Measurements from ENCODE around the gene JPH4. TPM values are rescaled to one million over a fixed set of nuclear protein-coding genes. Genes with fewer than 3 reads are reported as not detected.
A peak's percentile ranks its signal among the peaks of the same experiment; 100 is the strongest.

Gene JPH4
- total RNA-seq, 1 donor from 2014 or later, result 7.4 TPM

DNA sequence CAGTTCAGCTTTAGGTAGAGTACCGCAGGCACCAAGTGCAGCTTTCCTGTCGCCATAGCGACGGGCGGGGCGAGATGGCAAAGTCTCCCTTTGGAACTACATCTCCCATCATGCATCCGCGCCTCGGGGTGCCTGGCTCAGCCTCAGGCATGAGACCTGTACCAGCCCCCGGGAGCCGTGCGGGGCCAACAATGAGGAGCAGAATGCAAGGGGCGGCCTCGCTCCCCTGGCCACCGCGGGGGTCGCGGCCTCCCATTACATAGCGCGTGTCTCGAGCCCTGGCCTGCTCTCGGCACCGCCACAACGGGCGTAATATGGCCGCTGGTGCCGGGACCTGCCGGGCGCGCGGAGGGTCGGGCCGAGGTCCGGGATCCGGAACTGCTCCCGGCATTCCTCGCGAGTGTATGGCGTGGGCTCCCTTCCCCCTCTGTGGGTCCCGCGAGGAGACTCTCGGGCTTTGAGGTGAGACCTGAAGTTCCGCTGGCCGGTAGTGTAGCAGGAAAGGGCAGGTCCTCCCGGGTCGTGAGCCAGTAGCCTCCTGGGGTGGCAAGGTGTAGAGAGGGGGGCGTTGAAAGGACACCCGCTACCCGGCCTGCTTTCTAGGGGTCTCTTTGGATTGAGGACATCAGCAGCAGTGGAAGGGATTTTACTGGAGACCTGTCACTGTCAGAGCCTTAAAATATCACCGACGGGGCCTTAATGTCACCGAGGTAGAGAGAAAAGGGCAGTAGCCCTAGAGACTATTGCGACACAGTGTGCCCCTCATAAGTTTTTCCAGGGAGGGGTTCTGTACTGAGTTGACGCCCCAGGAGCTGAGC lies 22.5 kb downstream of the JPH4 start, which contains the start of gene THTPA:
TSS of gene THTPA (plus strand) at position 390 of the 818 bp plus-strand sequence. CDS start 487 bp downstream, outside the sequence.
- DNase-seq (ENCODE audit: low spot score in 2 of 2, unreplicated experiment in 2 of 2), result peak; percentile 80 to 88
- Mint-ChIP-seq H3K4me3 (peak within 1 kb of the TSS; percentile 92), H3K27ac (peak within 1 kb of the TSS; percentile 94), H3K4me1 (peaks cover 20% of the 10 kb centered on the region), H3K27me3 (ENCODE audit: low read depth) (no peaks in the 10 kb centered on the region), H3K36me3 (peaks cover 7% of the 10 kb centered on the region), H3K9me3 (no peaks in the 10 kb centered on the region)
- TF ChIP-seq, protein P1, sequence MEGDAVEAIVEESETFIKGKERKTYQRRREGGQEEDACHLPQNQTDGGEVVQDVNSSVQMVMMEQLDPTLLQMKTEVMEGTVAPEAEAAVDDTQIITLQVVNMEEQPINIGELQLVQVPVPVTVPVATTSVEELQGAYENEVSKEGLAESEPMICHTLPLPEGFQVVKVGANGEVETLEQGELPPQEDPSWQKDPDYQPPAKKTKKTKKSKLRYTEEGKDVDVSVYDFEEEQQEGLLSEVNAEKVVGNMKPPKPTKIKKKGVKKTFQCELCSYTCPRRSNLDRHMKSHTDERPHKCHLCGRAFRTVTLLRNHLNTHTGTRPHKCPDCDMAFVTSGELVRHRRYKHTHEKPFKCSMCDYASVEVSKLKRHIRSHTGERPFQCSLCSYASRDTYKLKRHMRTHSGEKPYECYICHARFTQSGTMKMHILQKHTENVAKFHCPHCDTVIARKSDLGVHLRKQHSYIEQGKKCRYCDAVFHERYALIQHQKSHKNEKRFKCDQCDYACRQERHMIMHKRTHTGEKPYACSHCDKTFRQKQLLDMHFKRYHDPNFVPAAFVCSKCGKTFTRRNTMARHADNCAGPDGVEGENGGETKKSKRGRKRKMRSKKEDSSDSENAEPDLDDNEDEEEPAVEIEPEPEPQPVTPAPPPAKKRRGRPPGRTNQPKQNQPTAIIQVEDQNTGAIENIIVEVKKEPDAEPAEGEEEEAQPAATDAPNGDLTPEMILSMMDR (IDR thresholded peaks at IDR 0.05; ENCODE audit: unreplicated experiment), result no peak

DNA sequence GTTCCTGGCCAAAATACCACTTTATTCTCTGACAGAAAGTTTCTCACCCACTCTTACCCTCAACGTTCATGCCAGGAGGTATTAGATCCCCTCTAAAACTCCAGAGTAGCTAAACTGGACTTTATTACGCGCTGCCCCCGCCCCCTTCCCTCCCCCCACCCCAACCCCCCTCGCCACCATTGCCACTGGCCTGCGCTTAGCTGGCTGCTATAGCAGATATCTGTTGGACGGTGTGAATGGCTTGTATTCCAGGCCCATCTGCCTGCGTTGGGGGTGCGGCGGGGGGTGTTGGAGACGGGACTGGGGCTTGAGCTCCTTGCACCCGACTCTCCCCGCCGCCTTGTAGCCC lies 23.1 kb downstream of the JPH4 start:
- peaks cover 4% of the 10 kb centered on the region for H3K36me3 Mint-ChIP-seq

DNA sequence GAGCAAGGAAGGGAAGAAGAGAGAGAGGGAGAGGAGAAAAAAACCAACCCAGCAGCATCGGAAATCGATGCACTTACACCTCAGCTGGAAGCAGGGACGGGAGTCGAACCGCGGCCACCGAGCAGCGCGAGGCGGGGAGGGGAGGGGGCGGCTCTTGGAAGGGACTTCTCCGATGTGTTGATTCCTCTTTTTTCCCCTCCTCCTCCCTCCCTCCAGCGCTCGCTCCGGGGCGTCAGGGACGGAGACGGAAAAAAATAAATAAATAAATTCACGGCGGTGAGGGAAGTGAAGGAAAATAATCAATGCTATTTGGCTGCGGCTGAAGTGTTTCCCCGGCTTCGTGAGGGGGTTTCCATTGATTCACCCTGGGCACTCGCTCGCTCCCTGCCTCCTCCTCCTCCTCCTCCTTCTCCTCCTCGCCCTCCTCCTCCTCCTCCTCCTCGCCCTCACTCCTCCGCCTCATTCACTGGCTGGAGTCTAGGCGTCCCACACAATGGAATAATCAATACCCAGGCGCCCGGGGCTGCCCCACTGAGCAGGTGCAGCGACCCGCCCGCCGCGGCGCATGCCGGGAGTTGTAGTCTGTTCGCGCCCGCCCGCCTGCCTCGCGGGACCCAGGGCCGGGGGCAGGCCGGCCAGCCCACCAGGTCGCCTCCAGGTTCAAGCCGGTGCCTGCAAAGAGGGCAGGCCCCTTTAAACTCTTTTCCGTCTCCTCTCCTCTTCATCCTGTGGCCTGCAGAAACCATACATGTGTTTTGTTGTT lies 27.1 kb downstream of the JPH4 start, which contains the start of gene ZFHX2:
TSS of gene ZFHX2 (minus strand) at position 500 of the 763 bp plus-strand sequence. CDS start 16,440 bp downstream, outside the sequence.
- Mint-ChIP-seq H3K4me3 (no peak within 1 kb of the TSS), H3K27ac (peak within 1 kb of the TSS; percentile 80), H3K4me1 (peaks cover 9% of the 10 kb centered on the region), H3K36me3 (no peaks in the 10 kb centered on the region), H3K9me3 (no peaks in the 10 kb centered on the region), H3K27me3 (ENCODE audit: low read depth) (no peaks in the 10 kb centered on the region)
- TF ChIP-seq, protein P1 (IDR thresholded peaks at IDR 0.05; ENCODE audit: unreplicated experiment), result no peak
- peak; percentile 59 to 80 for DNase-seq (ENCODE audit: low spot score in 2 of 2, unreplicated experiment in 2 of 2)

More for the DNA sequence above, 23.1 kb downstream of the JPH4 start:
- Mint-ChIP-seq H3K27me3 (ENCODE audit: low read depth) (no peaks in the 10 kb centered on the region), H3K4me1 (peaks cover 20% of the 10 kb centered on the region), H3K4me3 (peak overlapping the region; percentile 92), H3K9me3 (no peaks in the 10 kb centered on the region), H3K27ac (peak overlapping the region; percentile 94)
- no peak for DNase-seq (ENCODE audit: low spot score in 2 of 2, unreplicated experiment in 2 of 2)
- TF ChIP-seq, protein P1 (IDR thresholded peaks at IDR 0.05; ENCODE audit: unreplicated experiment), result no peak

DNA sequence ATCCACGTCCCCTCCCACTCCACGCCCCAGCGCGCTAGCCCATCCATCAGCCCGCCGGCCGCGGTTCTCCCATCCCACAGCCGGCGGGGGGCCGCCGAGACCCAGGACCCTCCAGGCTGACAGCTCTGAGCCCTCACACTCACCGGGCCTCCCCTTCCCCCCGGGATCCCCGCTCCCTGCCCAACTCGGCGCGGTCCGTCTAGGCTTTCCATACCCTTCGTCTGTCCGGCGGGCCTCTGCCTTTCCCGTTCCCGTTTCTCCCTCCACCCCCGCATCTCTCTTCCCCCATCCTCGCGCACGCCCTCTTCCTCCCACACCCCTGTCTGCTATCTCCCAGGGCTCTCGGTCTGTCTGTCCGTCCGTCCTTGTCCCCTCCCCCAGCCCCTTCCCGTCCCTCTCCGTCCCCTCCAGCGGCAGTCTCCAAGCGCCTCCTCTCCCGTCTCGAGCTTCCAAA lies 27.8 kb downstream of the JPH4 start:
- peaks cover 5% of the 10 kb centered on the region for H3K4me1 Mint-ChIP-seq
- no peaks in the 10 kb centered on the region for H3K27me3 Mint-ChIP-seq (ENCODE audit: low read depth)
- no peak overlapping the region for H3K4me3 Mint-ChIP-seq
- TF ChIP-seq, protein P1 (IDR thresholded peaks at IDR 0.05; ENCODE audit: unreplicated experiment), result no peak
- no peaks in the 10 kb centered on the region for H3K9me3 Mint-ChIP-seq
- DNase-seq (ENCODE audit: low spot score in 2 of 2, unreplicated experiment in 2 of 2), result peak in 1 of 2 experiments; percentile 50
- H3K36me3 Mint-ChIP-seq, result no peaks in the 10 kb centered on the region
- H3K27ac Mint-ChIP-seq, result peak overlapping the region; percentile 80

DNA sequence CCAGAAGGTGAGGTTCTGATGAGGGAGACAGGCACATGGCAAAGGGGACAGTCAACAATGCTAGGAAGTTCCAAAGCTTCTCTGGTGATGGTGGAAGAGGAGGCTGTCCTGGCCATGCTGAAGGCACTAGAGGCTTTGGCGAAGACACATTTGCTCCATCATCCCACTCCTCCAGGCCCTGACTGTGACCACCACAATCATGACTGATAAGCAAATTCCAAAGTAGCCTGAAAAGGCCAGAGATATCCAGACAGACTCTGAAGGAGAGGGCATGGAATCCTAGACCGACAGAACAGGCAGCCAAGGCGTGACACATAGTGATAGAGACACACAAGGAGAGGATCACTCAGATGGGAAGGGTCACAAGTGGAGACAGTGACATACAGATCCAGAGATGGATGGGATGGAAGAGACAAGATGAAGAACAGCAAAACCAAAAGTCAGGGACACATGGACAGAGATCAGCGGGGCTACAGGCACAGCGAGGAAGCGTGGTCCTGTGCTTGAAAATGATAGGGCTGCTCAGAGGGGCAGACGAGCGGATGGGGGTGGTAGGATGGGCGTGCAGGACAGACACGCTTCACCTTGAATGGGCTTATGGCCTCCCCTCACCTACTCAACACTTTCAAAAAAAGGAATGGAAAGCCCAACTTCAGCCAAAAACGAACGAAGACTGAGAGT lies 28.3 kb downstream of the JPH4 start:
- Mint-ChIP-seq H3K36me3 (no peaks in the 10 kb centered on the region), H3K27ac (no peak overlapping the region), H3K27me3 (ENCODE audit: low read depth) (no peaks in the 10 kb centered on the region), H3K9me3 (no peaks in the 10 kb centered on the region), H3K4me1 (peaks cover 3% of the 10 kb centered on the region), H3K4me3 (no peak overlapping the region)
- DNase-seq (ENCODE audit: low spot score in 2 of 2, unreplicated experiment in 2 of 2), result no peak
- TF ChIP-seq, protein P1 (IDR thresholded peaks at IDR 0.05; ENCODE audit: unreplicated experiment), result no peak
